Body of pancreas (tissue), 4 donors: Measurements from ENCODE around the gene DDR2.

Experiments
- POLR2A ChIP-seq, 3 donors: fragments of 450-650 bp; IDR thresholded peaks; one replicate each; pipeline ENCODE4 v1.6.1; 2016; ENCODE audit warnings: antibody characterized with exemption in 3 of 3, mild to moderate bottlenecking in 2 of 3
- TF ChIP-seq, protein P1 (sequence below), 7 experiments: fragments of 450-650 bp in 4 of 7; fragments of 200-600 bp in 3 of 7; sonication (generic) in 3 of 7; IDR thresholded peaks; one replicate each; pipeline ENCODE4 v1.5.1; 2016 to 2019; ENCODE audit warnings: antibody characterized with exemption in 7 of 7

- TF ChIP-seq, protein P1, sequence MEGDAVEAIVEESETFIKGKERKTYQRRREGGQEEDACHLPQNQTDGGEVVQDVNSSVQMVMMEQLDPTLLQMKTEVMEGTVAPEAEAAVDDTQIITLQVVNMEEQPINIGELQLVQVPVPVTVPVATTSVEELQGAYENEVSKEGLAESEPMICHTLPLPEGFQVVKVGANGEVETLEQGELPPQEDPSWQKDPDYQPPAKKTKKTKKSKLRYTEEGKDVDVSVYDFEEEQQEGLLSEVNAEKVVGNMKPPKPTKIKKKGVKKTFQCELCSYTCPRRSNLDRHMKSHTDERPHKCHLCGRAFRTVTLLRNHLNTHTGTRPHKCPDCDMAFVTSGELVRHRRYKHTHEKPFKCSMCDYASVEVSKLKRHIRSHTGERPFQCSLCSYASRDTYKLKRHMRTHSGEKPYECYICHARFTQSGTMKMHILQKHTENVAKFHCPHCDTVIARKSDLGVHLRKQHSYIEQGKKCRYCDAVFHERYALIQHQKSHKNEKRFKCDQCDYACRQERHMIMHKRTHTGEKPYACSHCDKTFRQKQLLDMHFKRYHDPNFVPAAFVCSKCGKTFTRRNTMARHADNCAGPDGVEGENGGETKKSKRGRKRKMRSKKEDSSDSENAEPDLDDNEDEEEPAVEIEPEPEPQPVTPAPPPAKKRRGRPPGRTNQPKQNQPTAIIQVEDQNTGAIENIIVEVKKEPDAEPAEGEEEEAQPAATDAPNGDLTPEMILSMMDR (IDR thresholded peaks at IDR 0.05): no peak
- no peak for TF ChIP-seq POLR2A (IDR thresholded peaks at IDR 0.05)
Observed at GRCh38 chr1:162676750-162677149, 44.5 kb downstream of the DDR2 start.
